BJ (cell line): ENCODE measurements around the gene FAM117B. TPM values are rescaled to one million over a fixed set of nuclear protein-coding genes. Genes with fewer than 3 reads are reported as not detected.

Experiments
- CTCF ChIA-PET: fragments of 350-600 bp; formaldehyde crosslinking; extraction: SDS; loops from one replicate; lab custom pipeline; 2021; ENCODE audit warnings: antibody characterized with exemption, inconsistent platforms; lab: Yijun Ruan, JAX
- POLR2A ChIA-PET: fragments of 300-600 bp; sonication (Branson Sonifier 250); formaldehyde crosslinking; extraction: SDS; loops from one replicate; lab custom pipeline; 2021; ENCODE audit warnings: antibody characterized with exemption; lab: Charles Lee
- DNase-seq: peaks from one replicate; pipeline ENCODE4 v3.0.0-alpha.2; 2011; ENCODE audit warnings: low read depth
- H3K27me3 ChIP-seq: 2 replicates; pipeline ENCODE4 v1.6.0; 2011; ENCODE audit warnings: low read length; ENCODE audit not compliant: control insufficient read depth, insufficient read depth
- H3K36me3 ChIP-seq: 2 replicates; pipeline ENCODE4 v1.5.1; 2011; ENCODE audit warnings: low read length; ENCODE audit not compliant: control insufficient read depth, insufficient read depth
- H3K4me3 ChIP-seq: 2 replicates; pipeline ENCODE4 v1.5.1; 2011; ENCODE audit warnings: low read depth, mild to moderate bottlenecking, control low read depth, low read length
- CTCF ChIP-seq: IDR thresholded peaks from 2 replicates; pipeline ENCODE4 v1.5.1; 2011; ENCODE audit warnings: low read depth, mild to moderate bottlenecking, control low read depth, inconsistent platforms, low read length, moderate library complexity; ENCODE audit not compliant: insufficient read depth
- polyA plus RNA-seq: library from polyadenylated mRNA; depleted of rRNA; stranded (reverse); fragments of >200 nt; gene quantifications from 2 replicates; pipeline ENCODE4 v1.2.3, GENCODE V29; 2011

The FAM117B gene
- polyA plus RNA-seq, 1 experiment = 0.29 TPM

GRCh38 chr2:202718614-202719013, 83.8 kb downstream of the FAM117B start:
- Histone ChIP-seq H3K4me3 (no peak overlapping the region), H3K36me3 (no peaks in the 10 kb centered on the region), H3K27me3 (no peaks in the 10 kb centered on the region)
- CTCF ChIA-PET = no interaction called here
- no peak for DNase-seq
- TF ChIP-seq CTCF = no peak
- POLR2A ChIA-PET = no interaction called here

- CTCF ChIA-PET = interaction anchor here (0.6 to 0.9 kb wide), 2 partner anchors 10 to 11 kb away, joined by 3 to 4 read pairs; no protein-coding TSS in a partner anchor
- TF ChIP-seq CTCF = no peak
- Histone ChIP-seq H3K36me3 (no peaks in the 10 kb centered on the region), H3K27me3 (no peaks in the 10 kb centered on the region), H3K4me3 (no peak overlapping the region)
- DNase-seq = no peak
- POLR2A ChIA-PET = no interaction called here
Observed at GRCh38 chr2:202720226-202720625, 85.5 kb downstream of the FAM117B start.

- Histone ChIP-seq H3K36me3 (no peaks in the 10 kb centered on the region), H3K4me3 (no peak overlapping the region), H3K27me3 (no peaks in the 10 kb centered on the region)
- POLR2A ChIA-PET = no interaction called here
- TF ChIP-seq CTCF = no peak
- DNase-seq = no peak
- CTCF ChIA-PET = no interaction called here
Observed at GRCh38 chr2:202721621-202722020, 86.9 kb downstream of the FAM117B start.

- CTCF ChIA-PET = no interaction called here
Observed at GRCh38 chr2:202723746-202724145, 89.0 kb downstream of the FAM117B start.

GRCh38 chr2:202726070-202726469, 91.3 kb downstream of the FAM117B start:
- Histone ChIP-seq H3K36me3 (no peaks in the 10 kb centered on the region), H3K27me3 (no peaks in the 10 kb centered on the region), H3K4me3 (no peak overlapping the region)
- no peak for DNase-seq
- ChIA-PET CTCF (no interaction called here), POLR2A (no interaction called here)
- TF ChIP-seq CTCF = no peak

More at GRCh38 chr2:202723746-202724145, 89.0 kb downstream of the FAM117B start:
- Histone ChIP-seq H3K4me3 (no peak overlapping the region), H3K36me3 (no peaks in the 10 kb centered on the region), H3K27me3 (no peaks in the 10 kb centered on the region)
- DNase-seq = no peak
- POLR2A ChIA-PET = no interaction called here
- TF ChIP-seq CTCF = no peak
